ENCODE data around the gene OGA.

Gene OGA

GRCh38 chr10:101752241-101752640, 66.0 kb downstream of the OGA start:
- DNase-seq = no peak

- DNase-seq = no peak
Measured at GRCh38 chr10:101749047-101750016, 68.9 kb downstream of the OGA start.

GRCh38 chr10:101748496-101748895, 69.7 kb downstream of the OGA start:
- DNase-seq = no peak

- no peak for DNase-seq
Measured at GRCh38 chr10:101745074-101745696, 73.1 kb downstream of the OGA start.

GRCh38 chr10:101744267-101744666, 74.0 kb downstream of the OGA start:
- DNase-seq = no peak

- DNase-seq = no peak
Measured at GRCh38 chr10:101741938-101742337, 76.3 kb downstream of the OGA start.

GRCh38 chr10:101736666-101737065, 81.6 kb downstream of the OGA start:
- no peak for DNase-seq
